H1 (cell line): ENCODE data around the gene DDX23. TPM values are rescaled to one million over a fixed set of nuclear protein-coding genes. Genes with fewer than 3 reads are reported as not detected.

Source experiments
- CTCF ChIA-PET: fragments of 300-600 bp; sonication (Branson Sonifier 250); formaldehyde crosslinking; loops from one replicate; lab custom pipeline; 2021; ENCODE audit not compliant: partially characterized antibody; lab: Charles Lee
- POLR2A ChIA-PET: fragments of 300-600 bp; sonication (Branson Sonifier 250); formaldehyde crosslinking; loops from one replicate; lab custom pipeline; 2021; ENCODE audit warnings: inconsistent platforms; ENCODE audit not compliant: partially characterized antibody; lab: Charles Lee
- DNase-seq, 2 experiments: peaks; one replicate each; pipeline versions ENCODE4 v3.0.0 to v3.0.0-alpha.2; 2010 to 2022; ENCODE audit warnings: low spot score in 2 of 2, low read depth in 1 of 2, mixed read lengths in 1 of 2
- FAIRE-seq: peaks from 2 replicates; lab custom pipeline; 2011; peaks lifted over from hg19 to GRCh38; lab: Jason Lieb, UNC
- H2AFZ ChIP-seq: 2 replicates; pipeline ENCODE4 v1.8.1; 2012; ENCODE audit warnings: low read length, inconsistent platforms
- H2AK5ac ChIP-seq: 2 replicates; pipeline ENCODE4 v1.6.1; 2013; ENCODE audit warnings: low read depth, low read length
- H2BK120ac ChIP-seq: replicated peaks from 2 replicates; pipeline ENCODE3; 2013; ENCODE audit warnings: low read depth, low read length, inconsistent platforms
- H2BK12ac ChIP-seq: 2 replicates; pipeline ENCODE4 v1.6.1; 2013; ENCODE audit warnings: low read depth, low read length
- H2BK15ac ChIP-seq: 2 replicates; pipeline ENCODE4 v1.6.1; 2013; ENCODE audit warnings: low read length
- H2BK20ac ChIP-seq: 2 replicates; pipeline ENCODE4 v1.6.1; 2013; ENCODE audit warnings: low read length
- H2BK5ac ChIP-seq: 2 replicates; pipeline ENCODE4 v1.6.1; 2013; ENCODE audit warnings: low read depth, low read length
- H3K14ac ChIP-seq: 2 replicates; pipeline ENCODE4 v1.6.1; 2013; ENCODE audit warnings: inconsistent platforms; ENCODE audit not compliant: insufficient read length
- H3K18ac ChIP-seq: 2 replicates; pipeline ENCODE4 v1.6.1; 2013; ENCODE audit warnings: low read length; ENCODE audit errors: extremely low read depth
- H3K23ac ChIP-seq: 2 replicates; pipeline ENCODE4 v1.6.1; 2013; ENCODE audit warnings: inconsistent platforms; ENCODE audit not compliant: insufficient read length
- H3K23me2 ChIP-seq: 2 replicates; pipeline ENCODE4 v1.6.1; 2013; ENCODE audit warnings: low read depth, low read length
- H3K27ac ChIP-seq: 2 replicates; pipeline ENCODE4 v1.6.1; 2011; ENCODE audit warnings: low read depth, low read length, inconsistent platforms
- H3K27me3 ChIP-seq, 4 experiments: replicated peaks in 1 of 4; 1 replicate in 1 of 4; 2 replicates in 3 of 4; pipeline versions ENCODE4 v1.6.1 to v1.8.1; 2011 to 2013; ENCODE audit warnings: low read length in 3 of 4, mild to moderate bottlenecking in 3 of 4, inconsistent platforms in 2 of 4, mixed read lengths in 2 of 4, moderate library complexity in 1 of 4; ENCODE audit not compliant: control insufficient read depth in 3 of 4, insufficient read depth in 3 of 4; ENCODE audit errors: extremely low read depth in 1 of 4
- H3K36me3 ChIP-seq, 4 experiments: 2 replicates each; pipeline versions ENCODE4 v1.6.1 to v1.8.1; 2011 to 2013; ENCODE audit warnings: mild to moderate bottlenecking in 4 of 4, low read length in 3 of 4, moderate library complexity in 2 of 4, control low read depth in 1 of 4, inconsistent platforms in 1 of 4; ENCODE audit not compliant: insufficient read depth in 4 of 4, control insufficient read depth in 2 of 4
- H3K4ac ChIP-seq: replicated peaks from 2 replicates; pipeline ENCODE3; 2013; ENCODE audit warnings: low read length, low read depth, mixed read lengths, inconsistent platforms; ENCODE audit not compliant: insufficient read length
- H3K4me1 ChIP-seq, 4 experiments: replicated peaks in 1 of 4; 1 replicate in 1 of 4; 2 replicates in 3 of 4; pipeline versions ENCODE4 v1.6.1 to v1.8.1; 2011 to 2013; ENCODE audit warnings: low read length in 3 of 4, inconsistent platforms in 2 of 4, mixed read lengths in 1 of 4; ENCODE audit not compliant: insufficient read depth in 4 of 4, control insufficient read depth in 3 of 4
- H3K4me2 ChIP-seq, 2 experiments: 2 replicates each; pipeline versions ENCODE4 v1.6.1 to v1.8.1; 2011 to 2013; ENCODE audit warnings: low read depth in 2 of 2, low read length in 2 of 2, control low read depth in 1 of 2, inconsistent platforms in 1 of 2, mild to moderate bottlenecking in 1 of 2; ENCODE audit not compliant: insufficient read depth in 1 of 2
- H3K4me3 ChIP-seq, 4 experiments: fragments of 200-600, 300-600 bp in 1 of 4; sonication (generic), shearing (Covaris generic), sonication (Bioruptor Twin) in 1 of 4; 2 replicates each; pipeline versions ENCODE4 v1.5.1 to v1.8.1; 2011 to 2016; ENCODE audit warnings: low read length in 4 of 4, low read depth in 3 of 4, control low read depth in 2 of 4, inconsistent platforms in 2 of 4, mild to moderate bottlenecking in 2 of 4, mixed read lengths in 1 of 4, moderate library complexity in 1 of 4; ENCODE audit not compliant: insufficient read depth in 2 of 4; ENCODE audit errors: extremely low read depth in 1 of 4
- H3K56ac ChIP-seq: replicated peaks from 2 replicates; pipeline ENCODE3; 2013; ENCODE audit warnings: low read depth, mild to moderate bottlenecking, mixed read lengths, low read length, inconsistent platforms; ENCODE audit not compliant: insufficient read length
- H3K79me1 ChIP-seq: 2 replicates; pipeline ENCODE4 v1.6.1; 2013; ENCODE audit warnings: low read depth, low read length, control low read depth
- H3K79me2 ChIP-seq, 2 experiments: 2 replicates each; pipeline versions ENCODE4 v1.6.1 to v1.8.1; 2012 to 2013; ENCODE audit warnings: low read length in 2 of 2, mild to moderate bottlenecking in 2 of 2, inconsistent platforms in 1 of 2; ENCODE audit not compliant: insufficient read depth in 2 of 2, control insufficient read depth in 1 of 2
- H3K9ac ChIP-seq, 4 experiments: replicated peaks in 1 of 4; 1 replicate in 1 of 4; 2 replicates in 3 of 4; pipeline versions ENCODE4 v1.6.1 to v1.8.1; 2011 to 2013; ENCODE audit warnings: low read depth in 3 of 4, low read length in 3 of 4, control low read depth in 2 of 4, mild to moderate bottlenecking in 2 of 4, moderate library complexity in 2 of 4, inconsistent platforms in 1 of 4; ENCODE audit errors: extremely low read depth in 1 of 4
- H3K9me3 ChIP-seq, 2 experiments: 2 replicates each; pipeline versions ENCODE4 v1.6.1 to v1.8.1; 2012 to 2013; ENCODE audit warnings: mild to moderate bottlenecking in 2 of 2, moderate library complexity in 2 of 2, control low read depth in 1 of 2, inconsistent platforms in 1 of 2, low read depth in 1 of 2, low read length in 1 of 2, mixed read lengths in 1 of 2; ENCODE audit not compliant: insufficient read depth in 2 of 2
- H4K20me1 ChIP-seq, 2 experiments: replicated peaks in 1 of 2; 2 replicates each; pipeline versions ENCODE3 to v1.8.1; 2011 to 2013; ENCODE audit warnings: inconsistent platforms in 2 of 2, low read length in 2 of 2, mild to moderate bottlenecking in 1 of 2; ENCODE audit not compliant: insufficient read depth in 2 of 2, control insufficient read depth in 1 of 2
- H4K5ac ChIP-seq: 2 replicates; pipeline ENCODE4 v1.6.1; 2013; ENCODE audit warnings: low read length, low read depth, mixed read lengths, inconsistent platforms; ENCODE audit not compliant: insufficient read length
- H4K8ac ChIP-seq: 2 replicates; pipeline ENCODE4 v1.8.0; 2013; ENCODE audit warnings: mild to moderate bottlenecking, moderate library complexity, low read length, inconsistent platforms; ENCODE audit not compliant: insufficient read depth; ENCODE audit errors: extremely low read depth
- H4K91ac ChIP-seq: replicated peaks from 2 replicates; pipeline ENCODE3; 2013; ENCODE audit warnings: low read length, mixed read lengths, inconsistent platforms; ENCODE audit not compliant: insufficient read length
- ATF3 ChIP-seq: IDR thresholded peaks from 2 replicates; pipeline ENCODE4 v1.6.1; 2011; ENCODE audit warnings: low read depth, mild to moderate bottlenecking, low read length; ENCODE audit not compliant: insufficient read depth
- CHD1 ChIP-seq: IDR thresholded peaks from 2 replicates; pipeline ENCODE4 v1.6.1; 2012; ENCODE audit warnings: low read depth, low read length, improper control_type of control experiment
- EP300 ChIP-seq, 2 experiments: IDR thresholded peaks; 1 replicate in 1 of 2; 2 replicates in 1 of 2; pipeline ENCODE4 v1.6.1; 2011 to 2012; ENCODE audit warnings: low read depth in 2 of 2, low read length in 2 of 2, mild to moderate bottlenecking in 2 of 2, borderline replicate concordance in 1 of 2, inconsistent platforms in 1 of 2, moderate library complexity in 1 of 2
- EZH2 ChIP-seq: fragments of 200-600 bp; sonication (generic); IDR thresholded peaks from 2 replicates; pipeline ENCODE4 v1.7.1; 2012; ENCODE audit warnings: low read depth, mild to moderate bottlenecking, moderate library complexity, low read length, inconsistent platforms; ENCODE audit not compliant: severe bottlenecking
- HDAC6 ChIP-seq: IDR thresholded peaks from one replicate; pipeline ENCODE4 v1.7.1; 2012; ENCODE audit warnings: low read depth, mild to moderate bottlenecking, inconsistent platforms, low read length, moderate library complexity
- MAFK ChIP-seq: IDR thresholded peaks from 2 replicates; pipeline ENCODE4 v1.6.1; 2012; ENCODE audit warnings: low read depth, mild to moderate bottlenecking, improper control_type of control experiment, low read length
- NANOG ChIP-seq: IDR thresholded peaks from 2 replicates; pipeline ENCODE4 v1.6.1; 2011; ENCODE audit warnings: low read length, low read depth, mild to moderate bottlenecking, inconsistent platforms; ENCODE audit not compliant: insufficient read depth, poor library complexity, severe bottlenecking
- PHF8 ChIP-seq: fragments of 200-600 bp; sonication (generic); conservative IDR thresholded peaks from 2 replicates; pipeline ENCODE4 v1.7.1; 2012; ENCODE audit warnings: low read depth, mild to moderate bottlenecking, inconsistent platforms, low read length, moderate library complexity
- RAD21 ChIP-seq, 2 experiments: IDR thresholded peaks in 1 of 2; conservative IDR thresholded peaks in 1 of 2; 2 replicates each; pipeline ENCODE4 v1.6.1; 2011; ENCODE audit warnings: low read depth in 2 of 2, low read length in 2 of 2, improper control_type of control experiment in 1 of 2, inconsistent platforms in 1 of 2, mild to moderate bottlenecking in 1 of 2, moderate library complexity in 1 of 2
- RBBP5 ChIP-seq: IDR thresholded peaks from 2 replicates; pipeline ENCODE4 v1.7.1; 2012; ENCODE audit warnings: low read depth, mild to moderate bottlenecking, inconsistent platforms, low read length, moderate library complexity, borderline replicate concordance
- SIRT6 ChIP-seq: IDR thresholded peaks from one replicate; pipeline ENCODE4 v1.7.1; 2012; ENCODE audit warnings: low read length, inconsistent platforms
- SIX5 ChIP-seq: IDR thresholded peaks from 2 replicates; pipeline ENCODE4 v1.6.1; 2011; ENCODE audit warnings: mild to moderate bottlenecking, low read depth, low read length
- WGBS, 2 experiments: shearing (Covaris generic) in 1 of 2; methylation state at CpG; one replicate each; pipeline versions ENCODE4 v1.1.6 to v1.1.7; 2013 to 2015; ENCODE audit warnings: low lambda C conversion rate in 2 of 2, mixed read lengths in 2 of 2, inconsistent platforms in 1 of 2, low coverage in 1 of 2, missing lambda C conversion rate in 1 of 2; ENCODE audit not compliant: insufficient replicate concordance in 2 of 2, insufficient coverage in 1 of 2, insufficient read length in 1 of 2; ENCODE audit errors: extremely low coverage in 1 of 2, missing lambda C conversion rate in 1 of 2; 5-methylcytosine and 5-hydroxymethylcytosine counted together
- polyA plus RNA-seq, 7 experiments: library from polyadenylated mRNA; depleted of rRNA in 3 of 7; stranded (reverse) in 5 of 7; unstranded in 2 of 7; fragments of >200 nt in 5 of 7; fragments of 200-250 nt in 2 of 7; gene quantifications; 1 replicate in 5 of 7; 2 replicates in 1 of 7; 4 replicates in 1 of 7; pipeline versions ENCODE4 v1.2.1 to v1.2.3, GENCODE V29; 2011 to 2013; ENCODE audit warnings: missing spikeins in 2 of 7, mixed read lengths in 2 of 7
- total RNA-seq: library from RNA; stranded (reverse); fragmentation: NEBNext Ultra II Directional; extraction: Animal tissue kit (Norgen Biotek cat#: 25700); gene quantifications from 2 replicates; pipeline ENCODE4 v1.2.1, GENCODE V29; 2021

DDX23 gene
- total and polyA plus RNA-seq, 2 of the 8 experiments (the other 6 are each of a cell fraction or from before 2014, with no cell fraction given) = 43.5 to 107 TPM

- TF ChIP-seq SIX5 (no peak), HDAC6 (no peak), ATF3 (no peak), NANOG (no peak), PHF8 (no peak), MAFK (no peak), CHD1 (no peak), RBBP5 (no peak), EZH2 (no peak), RAD21 (IDR thresholded peaks at IDR 0.05 in 1 of 2, conservative IDR thresholded peaks at IDR 0.05 in 1 of 2; ENCODE audit: low read depth in 2 of 2, low read length in 2 of 2) (no peak), SIRT6 (no peak), EP300 (IDR thresholded peaks at IDR 0.05; ENCODE audit: borderline replicate concordance in 1 of 2, low read depth in 2 of 2, low read length in 2 of 2) (no peak)
- Histone ChIP-seq H3K27ac (no peak overlapping the region), H4K8ac (no peak overlapping the region), H3K27me3 (no peaks in the 10 kb centered on the region; a peak in 2 of 7 replicates), H3K14ac (no peak overlapping the region), H4K5ac (no peak overlapping the region), H2BK15ac (no peak overlapping the region), H2BK12ac (no peak overlapping the region), H4K91ac (no peak overlapping the region), H3K9ac (no peak overlapping the region), H4K20me1 (no peaks in the 10 kb centered on the region), H3K4me1 (0 out of 7 replicates have a peak, but pooled peaks cover 0 to 6% (median 2%) of the 10 kb centered on the region in 4 experiments), H3K4ac (no peak overlapping the region), H2BK5ac (no peak overlapping the region), H2BK120ac (no peak overlapping the region), H3K36me3 (no peaks in the 10 kb centered on the region), H3K4me2 (no peak overlapping the region), H3K18ac (no peak overlapping the region), H3K23ac (no peak overlapping the region), H2BK20ac (no peak overlapping the region), H3K79me1 (no peaks in the 10 kb centered on the region), H3K4me3 (no peak overlapping the region), H3K79me2 (no peaks in the 10 kb centered on the region), H3K23me2 (no peaks in the 10 kb centered on the region; the same call in 1 of the 2 replicates), H3K56ac (no peak overlapping the region), H2AK5ac (no peak overlapping the region), H3K9me3 (no peaks in the 10 kb centered on the region), H2AFZ (no peak overlapping the region)
- ChIA-PET POLR2A (interaction anchor here (0.9 kb wide), 1 partner anchor 42 kb away, joined by 3 read pairs; no protein-coding TSS in a partner anchor), CTCF (interaction anchor here (0.7 to 4.1 kb wide), 8 partner anchors 9 to 88 kb away, joined by 3 to 19 read pairs (median 4); partner anchors contain the start of gene DDX23)
- DNase-seq (no peak), FAIRE-seq (no peak)
- 89% methylated on average over 1 of the region's 1 CpG; no CpG with 5 or more reads in 1 of the 2 experiments for WGBS, 2 experiments
These were observed 42.3 kb upstream of the DDX23 start for GRCh38 chr12:48894271-48894670.
